ENCODE measurements around the gene BPIFB2.

BPIFB2 gene

GRCh38 chr20:33067806-33068205, 60.3 kb downstream of the BPIFB2 start:
- DNase-seq (ENCODE audit: low read depth in 1 of 2, low spot score in 1 of 2) = no peak

GRCh38 chr20:33068251-33068939, 60.9 kb downstream of the BPIFB2 start:
- no peak for DNase-seq (ENCODE audit: low read depth in 1 of 2, low spot score in 1 of 2)

GRCh38 chr20:33069673-33070072, 62.2 kb downstream of the BPIFB2 start:
- no peak for DNase-seq (ENCODE audit: low read depth in 1 of 2, low spot score in 1 of 2)

DNA sequence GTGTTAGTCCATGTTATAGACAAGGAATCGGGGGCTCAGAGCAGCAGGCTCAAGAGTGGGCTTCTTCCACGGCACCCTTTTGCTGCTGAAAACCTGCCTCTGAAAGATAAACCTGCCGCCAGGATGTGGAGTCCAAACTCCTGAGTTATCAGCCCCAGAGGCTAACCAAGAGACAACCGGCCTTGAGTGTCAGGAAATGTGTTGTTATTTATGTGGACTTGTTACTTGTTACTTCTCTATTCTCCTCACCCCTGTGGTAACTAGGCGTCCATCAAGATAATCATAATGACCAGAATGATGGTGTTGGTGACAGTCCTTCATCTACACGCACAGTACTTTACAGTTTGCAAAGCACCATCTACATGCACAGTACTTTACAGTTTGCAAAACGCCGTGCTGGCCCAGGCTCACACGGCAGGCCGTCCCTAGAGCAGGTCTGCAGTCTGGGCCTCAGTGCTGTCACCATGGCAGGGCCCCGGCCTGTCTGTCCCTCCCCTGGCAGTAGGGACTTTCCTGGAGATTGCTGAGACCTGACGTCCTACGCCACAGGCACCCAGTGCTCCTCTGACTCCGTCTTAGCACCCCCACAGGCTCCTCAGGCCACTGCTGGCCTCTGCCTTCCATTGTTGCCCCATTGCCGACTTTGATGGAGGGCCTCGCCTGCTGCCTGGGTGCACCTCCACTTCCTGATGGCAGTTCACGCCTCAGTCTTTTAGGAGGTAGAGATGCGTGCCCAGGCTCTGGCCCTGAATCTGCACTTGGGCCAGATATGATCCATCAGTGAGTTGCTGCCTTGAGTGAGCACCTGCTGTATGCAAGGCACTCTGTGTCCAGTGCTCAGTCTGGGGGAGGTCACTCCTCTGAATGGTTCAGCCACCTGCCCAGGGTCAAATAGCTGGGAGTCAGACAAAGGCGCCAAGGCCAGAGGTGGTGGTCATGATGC, 62.9 kb downstream of the BPIFB2 start:
- DNase-seq (ENCODE audit: low read depth in 1 of 2, low spot score in 1 of 2) = no peak

- no peak for DNase-seq (ENCODE audit: low read depth in 1 of 2, low spot score in 1 of 2)
Measured at GRCh38 chr20:33071198-33071597, 63.7 kb downstream of the BPIFB2 start.

GRCh38 chr20:33072362-33072761, 64.9 kb downstream of the BPIFB2 start:
- DNase-seq (ENCODE audit: low read depth in 1 of 2, low spot score in 1 of 2) = no peak

- no peak for DNase-seq (ENCODE audit: low read depth in 1 of 2, low spot score in 1 of 2)
Measured at GRCh38 chr20:33072813-33073212, 65.3 kb downstream of the BPIFB2 start.
